Skin epidermis (tissue), 12 donors: ENCODE measurements around the gene USP17L26.
"Not testable (repeated sequence)": the region's sequence is repeated elsewhere in the genome, so short reads cannot be mapped to it uniquely, and the experiment has no call there.

Experiments used
- H3K27ac ChIP-seq, 21 experiments: fragments of 200-600 bp; sonication (generic) in 11 of 21; one replicate each; pipeline ENCODE4 v1.5.0; 2020; ENCODE audit warnings: mild to moderate bottlenecking in 3 of 21, inconsistent platforms in 2 of 21, moderate library complexity in 2 of 21
- H3K4me3 ChIP-seq, 7 experiments: fragments of 200-600 bp; sonication (generic) in 2 of 7; one replicate each; pipeline ENCODE4 v1.5.0; 2020; ENCODE audit warnings: inconsistent platforms in 2 of 7, mild to moderate bottlenecking in 2 of 7, moderate library complexity in 1 of 7

The USP17L26 gene, protein sequence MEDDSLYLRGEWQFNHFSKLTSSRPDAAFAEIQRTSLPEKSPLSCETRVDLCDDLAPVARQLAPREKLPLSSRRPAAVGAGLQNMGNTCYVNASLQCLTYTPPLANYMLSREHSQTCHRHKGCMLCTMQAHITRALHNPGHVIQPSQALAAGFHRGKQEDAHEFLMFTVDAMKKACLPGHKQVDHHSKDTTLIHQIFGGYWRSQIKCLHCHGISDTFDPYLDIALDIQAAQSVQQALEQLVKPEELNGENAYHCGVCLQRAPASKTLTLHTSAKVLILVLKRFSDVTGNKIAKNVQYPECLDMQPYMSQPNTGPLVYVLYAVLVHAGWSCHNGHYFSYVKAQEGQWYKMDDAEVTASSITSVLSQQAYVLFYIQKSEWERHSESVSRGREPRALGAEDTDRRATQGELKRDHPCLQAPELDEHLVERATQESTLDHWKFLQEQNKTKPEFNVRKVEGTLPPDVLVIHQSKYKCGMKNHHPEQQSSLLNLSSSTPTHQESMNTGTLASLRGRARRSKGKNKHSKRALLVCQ

DNA sequence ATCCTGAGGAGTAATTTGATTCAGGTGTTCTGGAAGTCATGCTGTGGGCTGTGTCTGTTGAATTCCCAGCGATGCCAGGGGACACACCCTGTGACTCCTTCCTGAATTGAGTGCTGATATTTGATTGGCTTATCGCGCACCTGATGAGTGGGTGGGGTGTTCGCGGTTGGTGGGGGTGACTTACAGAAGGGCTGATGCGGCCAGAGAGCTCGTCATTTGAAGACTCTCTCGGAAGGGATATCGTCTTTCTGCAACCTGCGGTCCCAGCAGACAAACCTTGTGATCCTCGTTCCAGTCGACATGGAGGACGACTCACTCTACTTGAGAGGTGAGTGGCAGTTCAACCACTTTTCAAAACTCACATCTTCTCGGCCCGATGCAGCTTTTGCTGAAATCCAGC is at the start of gene USP17L26:
TSS of gene USP17L26 (plus strand) at position 301 of the 400 bp plus-strand sequence. CDS start at position 301, 0 bp downstream.
- not testable (repeated sequence) for H3K27ac ChIP-seq, H3K4me3 ChIP-seq

DNA sequence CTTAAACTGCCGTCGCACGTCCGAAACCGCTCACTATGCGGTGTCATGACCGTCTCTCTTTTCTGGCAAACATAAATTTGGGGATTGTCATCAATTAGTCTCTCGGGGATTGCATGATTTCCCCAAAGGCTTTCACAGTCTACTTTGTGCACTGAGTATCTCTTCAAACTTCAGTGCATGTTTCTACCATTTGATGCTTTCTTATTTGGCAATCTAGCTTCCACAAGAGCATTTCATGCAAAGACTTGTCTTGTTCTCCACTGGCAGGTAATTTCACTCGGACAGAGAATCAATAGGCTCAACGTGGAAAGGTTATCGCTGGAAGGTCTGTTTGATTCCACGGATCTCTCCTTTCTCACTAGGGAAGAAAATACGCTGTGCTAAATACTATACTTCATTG is 10.3 kb upstream of the USP17L26 start:
- not testable (repeated sequence) for H3K27ac ChIP-seq, H3K4me3 ChIP-seq

DNA sequence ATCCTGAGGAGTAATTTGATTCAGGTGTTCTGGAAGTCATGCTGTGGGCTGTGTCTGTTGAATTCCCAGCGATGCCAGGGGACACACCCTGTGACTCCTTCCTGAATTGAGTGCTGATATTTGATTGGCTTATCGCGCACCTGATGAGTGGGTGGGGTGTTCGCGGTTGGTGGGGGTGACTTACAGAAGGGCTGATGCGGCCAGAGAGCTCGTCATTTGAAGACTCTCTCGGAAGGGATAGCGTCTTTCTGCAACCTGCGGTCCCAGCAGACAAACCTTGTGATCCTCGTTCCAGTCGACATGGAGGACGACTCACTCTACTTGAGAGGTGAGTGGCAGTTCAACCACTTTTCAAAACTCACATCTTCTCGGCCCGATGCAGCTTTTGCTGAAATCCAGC is 9.6 kb upstream of the USP17L26 start, which contains the start of gene USP17L24:
TSS of gene USP17L24 (plus strand) at position 301 of the 400 bp plus-strand sequence. CDS start at position 301, 0 bp downstream.
- H3K4me3 ChIP-seq, H3K27ac ChIP-seq: not testable (repeated sequence)

DNA sequence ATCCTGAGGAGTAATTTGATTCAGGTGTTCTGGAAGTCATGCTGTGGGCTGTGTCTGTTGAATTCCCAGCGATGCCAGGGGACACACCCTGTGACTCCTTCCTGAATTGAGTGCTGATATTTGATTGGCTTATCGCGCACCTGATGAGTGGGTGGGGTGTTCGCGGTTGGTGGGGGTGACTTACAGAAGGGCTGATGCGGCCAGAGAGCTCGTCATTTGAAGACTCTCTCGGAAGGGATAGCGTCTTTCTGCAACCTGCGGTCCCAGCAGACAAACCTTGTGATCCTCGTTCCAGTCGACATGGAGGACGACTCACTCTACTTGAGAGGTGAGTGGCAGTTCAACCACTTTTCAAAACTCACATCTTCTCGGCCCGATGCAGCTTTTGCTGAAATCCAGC is 4.8 kb upstream of the USP17L26 start, which contains the start of gene USP17L25:
TSS of gene USP17L25 (plus strand) at position 301 of the 400 bp plus-strand sequence. CDS start at position 301, 0 bp downstream.
- H3K27ac ChIP-seq, H3K4me3 ChIP-seq: not testable (repeated sequence)

DNA sequence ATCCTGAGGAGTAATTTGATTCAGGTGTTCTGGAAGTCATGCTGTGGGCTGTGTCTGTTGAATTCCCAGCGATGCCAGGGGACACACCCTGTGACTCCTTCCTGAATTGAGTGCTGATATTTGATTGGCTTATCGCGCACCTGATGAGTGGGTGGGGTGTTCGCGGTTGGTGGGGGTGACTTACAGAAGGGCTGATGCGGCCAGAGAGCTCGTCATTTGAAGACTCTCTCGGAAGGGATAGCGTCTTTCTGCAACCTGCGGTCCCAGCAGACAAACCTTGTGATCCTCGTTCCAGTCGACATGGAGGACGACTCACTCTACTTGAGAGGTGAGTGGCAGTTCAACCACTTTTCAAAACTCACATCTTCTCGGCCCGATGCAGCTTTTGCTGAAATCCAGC is 4.6 kb downstream of the USP17L26 start, which contains the start of gene USP17L5:
TSS of gene USP17L5 (plus strand) at position 301 of the 400 bp plus-strand sequence. CDS start at position 301, 0 bp downstream.
- H3K27ac ChIP-seq, H3K4me3 ChIP-seq: not testable (repeated sequence)

DNA sequence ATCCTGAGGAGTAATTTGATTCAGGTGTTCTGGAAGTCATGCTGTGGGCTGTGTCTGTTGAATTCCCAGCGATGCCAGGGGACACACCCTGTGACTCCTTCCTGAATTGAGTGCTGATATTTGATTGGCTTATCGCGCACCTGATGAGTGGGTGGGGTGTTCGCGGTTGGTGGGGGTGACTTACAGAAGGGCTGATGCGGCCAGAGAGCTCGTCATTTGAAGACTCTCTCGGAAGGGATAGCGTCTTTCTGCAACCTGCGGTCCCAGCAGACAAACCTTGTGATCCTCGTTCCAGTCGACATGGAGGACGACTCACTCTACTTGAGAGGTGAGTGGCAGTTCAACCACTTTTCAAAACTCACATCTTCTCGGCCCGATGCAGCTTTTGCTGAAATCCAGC is 9.4 kb downstream of the USP17L26 start, which contains the start of gene USP17L27:
TSS of gene USP17L27 (plus strand) at position 301 of the 400 bp plus-strand sequence. CDS start at position 301, 0 bp downstream.
- H3K4me3 ChIP-seq, H3K27ac ChIP-seq: not testable (repeated sequence)

DNA sequence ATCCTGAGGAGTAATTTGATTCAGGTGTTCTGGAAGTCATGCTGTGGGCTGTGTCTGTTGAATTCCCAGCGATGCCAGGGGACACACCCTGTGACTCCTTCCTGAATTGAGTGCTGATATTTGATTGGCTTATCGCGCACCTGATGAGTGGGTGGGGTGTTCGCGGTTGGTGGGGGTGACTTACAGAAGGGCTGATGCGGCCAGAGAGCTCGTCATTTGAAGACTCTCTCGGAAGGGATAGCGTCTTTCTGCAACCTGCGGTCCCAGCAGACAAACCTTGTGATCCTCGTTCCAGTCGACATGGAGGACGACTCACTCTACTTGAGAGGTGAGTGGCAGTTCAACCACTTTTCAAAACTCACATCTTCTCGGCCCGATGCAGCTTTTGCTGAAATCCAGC is 14.1 kb downstream of the USP17L26 start, which contains the start of gene USP17L28:
TSS of gene USP17L28 (plus strand) at position 301 of the 400 bp plus-strand sequence. CDS start at position 301, 0 bp downstream.
- not testable (repeated sequence) for H3K4me3 ChIP-seq, H3K27ac ChIP-seq

DNA sequence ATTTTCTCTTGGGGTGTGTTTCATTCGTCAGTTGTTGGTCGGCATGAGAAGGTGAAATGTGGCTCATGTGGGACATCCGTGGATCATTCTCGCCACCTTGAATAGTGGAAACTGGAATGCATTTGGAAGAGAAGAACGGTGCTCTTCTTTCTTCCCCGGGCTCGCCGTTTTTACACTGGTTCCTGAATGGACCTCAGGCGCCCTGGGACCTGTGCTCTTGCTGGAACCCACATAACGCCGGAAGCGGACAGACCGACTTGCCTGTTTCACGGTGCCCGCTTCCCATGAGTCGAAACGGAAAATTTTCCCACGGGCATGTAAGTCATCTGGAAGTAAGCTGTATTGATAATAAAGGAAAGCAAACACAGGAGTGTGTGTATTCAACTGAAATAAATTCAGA is 16.4 kb downstream of the USP17L26 start:
- H3K27ac ChIP-seq, H3K4me3 ChIP-seq: not testable (repeated sequence)

DNA sequence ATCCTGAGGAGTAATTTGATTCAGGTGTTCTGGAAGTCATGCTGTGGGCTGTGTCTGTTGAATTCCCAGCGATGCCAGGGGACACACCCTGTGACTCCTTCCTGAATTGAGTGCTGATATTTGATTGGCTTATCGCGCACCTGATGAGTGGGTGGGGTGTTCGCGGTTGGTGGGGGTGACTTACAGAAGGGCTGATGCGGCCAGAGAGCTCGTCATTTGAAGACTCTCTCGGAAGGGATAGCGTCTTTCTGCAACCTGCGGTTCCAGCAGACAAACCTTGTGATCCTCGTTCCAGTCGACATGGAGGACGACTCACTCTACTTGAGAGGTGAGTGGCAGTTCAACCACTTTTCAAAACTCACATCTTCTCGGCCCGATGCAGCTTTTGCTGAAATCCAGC is 18.9 kb downstream of the USP17L26 start, which contains the start of gene USP17L29:
TSS of gene USP17L29 (plus strand) at position 301 of the 400 bp plus-strand sequence. CDS start at position 301, 0 bp downstream.
- H3K4me3 ChIP-seq, H3K27ac ChIP-seq: not testable (repeated sequence)

DNA sequence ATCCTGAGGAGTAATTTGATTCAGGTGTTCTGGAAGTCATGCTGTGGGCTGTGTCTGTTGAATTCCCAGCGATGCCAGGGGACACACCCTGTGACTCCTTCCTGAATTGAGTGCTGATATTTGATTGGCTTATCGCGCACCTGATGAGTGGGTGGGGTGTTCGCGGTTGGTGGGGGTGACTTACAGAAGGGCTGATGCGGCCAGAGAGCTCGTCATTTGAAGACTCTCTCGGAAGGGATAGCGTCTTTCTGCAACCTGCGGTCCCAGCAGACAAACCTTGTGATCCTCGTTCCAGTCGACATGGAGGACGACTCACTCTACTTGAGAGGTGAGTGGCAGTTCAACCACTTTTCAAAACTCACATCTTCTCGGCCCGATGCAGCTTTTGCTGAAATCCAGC is 28.4 kb downstream of the USP17L26 start, which contains the start of gene USP17L30:
TSS of gene USP17L30 (plus strand) at position 301 of the 400 bp plus-strand sequence. CDS start at position 301, 0 bp downstream.
- H3K27ac ChIP-seq, H3K4me3 ChIP-seq: not testable (repeated sequence)

DNA sequence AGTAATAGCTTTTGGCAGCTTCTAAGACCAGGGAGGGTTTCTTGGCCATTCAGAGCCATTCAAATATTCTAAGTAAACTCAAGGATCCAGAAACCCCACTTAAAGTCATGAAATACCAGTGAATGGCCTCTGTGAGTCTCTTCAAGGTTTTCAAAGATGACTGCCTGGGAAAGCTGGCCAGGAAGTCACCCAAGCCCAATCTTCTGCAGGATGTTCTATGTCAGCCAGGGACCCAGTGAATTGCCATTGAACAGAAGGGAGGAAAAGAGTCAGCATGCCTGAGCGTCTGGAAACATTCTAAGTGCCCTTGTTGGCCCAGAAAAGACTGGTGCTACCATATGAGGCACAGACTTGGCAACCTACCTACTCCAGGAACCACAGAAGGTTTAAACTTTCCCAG is 45.4 kb downstream of the USP17L26 start:
- not testable (repeated sequence) for H3K27ac ChIP-seq, H3K4me3 ChIP-seq

DNA sequence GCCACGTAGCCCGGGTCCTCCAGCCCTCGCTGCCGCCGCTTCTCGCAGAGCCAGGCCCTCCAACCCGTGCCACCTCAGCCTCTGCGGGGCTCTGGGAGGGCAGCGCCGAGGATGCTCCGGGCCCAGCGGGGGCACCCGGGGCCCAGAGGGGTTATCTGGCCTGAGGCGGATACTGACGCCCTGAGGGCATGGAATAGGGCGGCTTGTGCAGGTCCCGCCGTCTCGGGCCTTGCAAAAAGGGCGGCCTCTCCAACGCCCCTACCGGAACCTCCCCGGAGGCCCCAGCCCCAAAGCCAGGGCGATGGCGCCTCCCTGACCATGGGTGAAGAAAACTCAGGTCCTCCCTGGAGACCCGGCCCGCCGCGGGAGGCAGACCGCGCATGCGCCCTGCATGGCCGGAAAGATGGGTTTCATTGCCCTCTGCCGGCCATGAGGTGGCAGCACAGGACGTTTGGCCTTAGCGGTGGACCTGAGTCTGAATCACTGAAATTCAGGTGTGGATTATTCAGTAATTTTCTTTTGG is 46.6 kb downstream of the USP17L26 start:
- H3K27ac ChIP-seq: not testable (repeated sequence)
- H3K4me3 ChIP-seq: peak overlapping the region; percentile 21 to 39 (median 29)

DNA sequence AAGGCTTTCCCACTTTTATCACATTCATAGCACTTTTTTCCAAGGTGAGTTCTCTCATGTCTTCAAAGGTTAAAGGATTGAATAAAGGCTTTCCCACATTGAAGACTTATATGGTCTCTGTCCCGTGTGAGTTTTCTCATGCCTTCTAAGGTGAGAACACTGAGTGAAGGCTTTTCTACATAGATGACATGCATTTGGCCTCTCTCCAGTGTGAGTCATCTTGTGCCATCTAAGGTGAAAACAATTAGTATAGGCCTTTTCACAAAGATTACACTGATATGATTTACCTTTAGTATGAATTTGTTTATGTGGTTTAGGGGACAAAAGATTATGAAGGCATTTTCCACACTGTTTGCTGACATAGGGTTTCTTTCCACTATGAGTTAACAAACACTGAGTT is 49.7 kb downstream of the USP17L26 start:
- no peak overlapping the region for H3K27ac ChIP-seq
- H3K4me3 ChIP-seq: no peak overlapping the region
